ENCODE measurements around the gene DIO1. TPM values are rescaled to one million over a fixed set of nuclear protein-coding genes. Genes with fewer than 3 reads are reported as not detected.

DIO1 gene
- total RNA-seq, 1 donor from 2014 or later = not detected

DNA sequence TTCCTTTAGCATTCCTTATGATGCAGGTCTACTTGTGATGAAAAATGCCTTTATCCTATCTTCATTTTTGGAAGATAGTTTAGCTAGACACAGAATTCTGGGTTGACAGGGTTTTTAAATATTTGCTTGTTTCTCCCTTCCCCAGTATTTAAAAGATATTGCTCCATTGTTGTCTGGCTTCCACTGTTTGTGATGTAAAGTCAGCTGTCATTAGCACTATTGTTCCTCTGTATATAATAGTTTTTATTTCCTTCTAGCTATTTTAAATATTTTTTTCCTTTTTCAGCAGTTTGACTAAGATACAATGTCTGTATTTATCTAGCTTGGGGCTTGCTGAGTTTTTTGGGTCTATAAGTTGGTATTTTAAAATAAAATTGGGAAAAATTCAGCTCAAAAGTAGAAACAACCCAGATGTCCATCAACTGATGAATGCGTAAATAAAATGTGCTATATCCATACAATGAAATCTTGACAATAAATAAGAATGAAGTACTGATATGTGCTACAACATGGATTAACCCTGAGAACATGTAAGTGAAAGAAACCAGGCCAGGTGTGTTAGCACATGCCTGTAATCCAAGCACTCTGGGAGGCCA, 40.3 kb downstream of the DIO1 start:
- H3F3A ChIP-seq (ENCODE audit: low read depth) = no peaks in the 10 kb centered on the region
- no peak overlapping the region for H3K27ac ChIP-seq
- Mint-ChIP-seq H3K4me3 (no peak overlapping the region), H3K9me3 (peaks cover 31% of the 10 kb centered on the region), H3K36me3 (peaks cover 39% of the 10 kb centered on the region), H3K4me1 (no peaks in the 10 kb centered on the region), H3K27ac (no peak overlapping the region), H3K27me3 (ENCODE audit: insufficient read depth, low read depth) (no peaks in the 10 kb centered on the region)
- H3K27me3 ChIP-seq = no peaks in the 10 kb centered on the region
- H3K79me2 ChIP-seq (ENCODE audit: low read depth) = no peaks in the 10 kb centered on the region
- H3K9ac ChIP-seq = no peak overlapping the region
- DNase-seq (ENCODE audit: low spot score) = no peak
- no peak overlapping the region for H2AFZ ChIP-seq (replicated peaks)
- H3K4me1 ChIP-seq = no peaks in the 10 kb centered on the region
- peaks cover 9% of the 10 kb centered on the region for H3K36me3 ChIP-seq
- H3K9me3 ChIP-seq (ENCODE audit: low read depth) = peaks cover 12% of the 10 kb centered on the region
- no peak overlapping the region for H3K4me3 ChIP-seq
- H3K4me2 ChIP-seq = no peak overlapping the region
- H4K20me1 ChIP-seq (ENCODE audit: low read depth) = no peaks in the 10 kb centered on the region
- TF ChIP-seq CTCF (IDR thresholded peaks at IDR 0.05) (no peak), EZH2 (IDR thresholded peaks at IDR 0.05) (no peak), EZH2phosphoT487 (IDR thresholded peaks at IDR 0.05) (no peak)

- Mint-ChIP-seq H3K27me3 (ENCODE audit: insufficient read depth, low read depth) (no peaks in the 10 kb centered on the region), H3K9me3 (peaks cover 31% of the 10 kb centered on the region), H3K27ac (no peak overlapping the region), H3K36me3 (peaks cover 45% of the 10 kb centered on the region), H3K4me1 (no peaks in the 10 kb centered on the region), H3K4me3 (no peak overlapping the region)
- Histone ChIP-seq H3K79me2 (ENCODE audit: low read depth) (peaks cover 2% of the 10 kb centered on the region), H3K27ac (no peak overlapping the region), H3K4me3 (no peak overlapping the region), H3F3A (ENCODE audit: low read depth) (no peaks in the 10 kb centered on the region), H3K9ac (no peak overlapping the region), H3K36me3 (peaks cover 15% of the 10 kb centered on the region), H3K27me3 (no peaks in the 10 kb centered on the region), H3K4me1 (no peaks in the 10 kb centered on the region), H4K20me1 (ENCODE audit: low read depth) (no peaks in the 10 kb centered on the region), H2AFZ (replicated peaks) (no peak overlapping the region), H3K9me3 (ENCODE audit: low read depth) (peaks cover 12% of the 10 kb centered on the region), H3K4me2 (no peak overlapping the region)
- TF ChIP-seq CTCF (IDR thresholded peaks at IDR 0.05) (no peak), EZH2 (IDR thresholded peaks at IDR 0.05) (no peak), EZH2phosphoT487 (IDR thresholded peaks at IDR 0.05) (no peak)
- DNase-seq (ENCODE audit: low spot score) = no peak
Measured at GRCh38 chr1:53936430-53936829, 42.4 kb downstream of the DIO1 start.

DNA sequence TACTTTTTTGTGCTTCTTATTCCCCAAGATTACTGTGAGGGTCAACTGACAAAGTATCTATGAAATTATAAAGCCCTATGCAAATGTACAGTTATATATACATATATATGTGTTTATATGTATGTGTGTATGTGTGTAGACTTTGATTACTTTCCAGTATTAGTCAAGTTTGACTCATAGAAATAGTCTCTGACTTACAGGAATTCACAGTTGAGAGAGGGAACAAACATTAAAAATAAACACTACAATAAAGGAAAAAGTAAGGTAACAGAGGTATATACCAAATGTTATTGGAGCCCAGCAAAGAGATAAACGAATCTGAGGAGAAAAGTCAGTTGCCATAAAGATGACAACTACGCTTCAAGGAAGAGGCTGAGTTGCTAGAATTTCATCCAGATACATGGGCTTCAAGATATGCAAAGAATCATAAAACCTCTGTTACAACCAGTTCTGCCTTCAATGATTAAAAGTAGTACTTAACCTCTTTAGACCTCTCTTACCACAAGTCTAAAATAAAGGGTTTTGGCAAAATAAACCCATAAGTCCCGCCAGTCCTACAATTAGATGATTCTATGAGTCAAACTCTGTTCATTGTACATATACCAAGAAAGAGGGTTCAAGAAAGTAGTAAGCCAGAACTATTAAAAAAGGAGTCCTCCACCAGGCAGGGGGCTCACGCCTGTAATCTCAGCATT, 44.3 kb downstream of the DIO1 start:
- Histone ChIP-seq H3K36me3 (peaks cover 15% of the 10 kb centered on the region), H3K4me3 (no peak overlapping the region), H2AFZ (replicated peaks) (no peak overlapping the region), H3K4me1 (peaks cover 4% of the 10 kb centered on the region), H3K4me2 (no peak overlapping the region), H3K27ac (no peak overlapping the region), H3K9me3 (ENCODE audit: low read depth) (peaks cover 8% of the 10 kb centered on the region), H3K9ac (no peak overlapping the region), H3K79me2 (ENCODE audit: low read depth) (peaks cover 20% of the 10 kb centered on the region), H4K20me1 (ENCODE audit: low read depth) (no peaks in the 10 kb centered on the region), H3K27me3 (no peaks in the 10 kb centered on the region), H3F3A (ENCODE audit: low read depth) (no peaks in the 10 kb centered on the region)
- H3K36me3 Mint-ChIP-seq = peaks cover 38% of the 10 kb centered on the region
- TF ChIP-seq CTCF (IDR thresholded peaks at IDR 0.05) (no peak), EZH2phosphoT487 (IDR thresholded peaks at IDR 0.05) (no peak), EZH2 (IDR thresholded peaks at IDR 0.05) (no peak)
- H3K27me3 Mint-ChIP-seq (ENCODE audit: insufficient read depth, low read depth) = no peaks in the 10 kb centered on the region
- H3K4me1 Mint-ChIP-seq = peaks cover 8% of the 10 kb centered on the region
- no peak overlapping the region for H3K4me3 Mint-ChIP-seq
- H3K27ac Mint-ChIP-seq = no peak overlapping the region
- DNase-seq (ENCODE audit: low spot score) = no peak
- H3K9me3 Mint-ChIP-seq = peaks cover 19% of the 10 kb centered on the region
